Type B pancreatic cell (in vitro differentiated cells): ENCODE results near the gene GRAMD1B. TPM values are rescaled to one million over a fixed set of nuclear protein-coding genes. Genes with fewer than 3 reads are reported as not detected.

Source experiments
- DNase-seq: peaks from one replicate; pipeline ENCODE4 v3.0.0; 2021; ENCODE audit warnings: mixed read lengths; ENCODE audit not compliant: unreplicated experiment; ENCODE audit errors: extremely low spot score
- H3K27ac Mint-ChIP-seq: 2 replicates; pipeline ENCODE4 v1.8.0; 2021; ENCODE audit warnings: mild to moderate bottlenecking, mixed read lengths
- H3K27me3 Mint-ChIP-seq: 2 replicates; pipeline ENCODE4 v1.8.0; 2021; ENCODE audit warnings: mixed read lengths
- H3K36me3 Mint-ChIP-seq: 2 replicates; pipeline ENCODE4 v1.8.0; 2021; ENCODE audit warnings: mixed read lengths
- H3K4me1 Mint-ChIP-seq: one replicate; pipeline ENCODE4 v1.8.0; 2021; ENCODE audit warnings: mixed read lengths; ENCODE audit not compliant: unreplicated experiment
- H3K4me3 Mint-ChIP-seq: 2 replicates; pipeline ENCODE4 v1.8.0; 2021; ENCODE audit warnings: mild to moderate bottlenecking, mixed read lengths
- H3K9me3 Mint-ChIP-seq: 2 replicates; pipeline ENCODE4 v1.8.0; 2021; ENCODE audit warnings: mixed read lengths
- total RNA-seq: library from RNA; stranded (reverse); gene quantifications from 2 replicates; pipeline ENCODE4 v1.2.1, GENCODE V29; 2021; ENCODE audit warnings: low replicate concordance
- TF ChIP-seq, protein P1 (sequence below): fragments of 200-600 bp; sonication (generic); conservative IDR thresholded peaks from 2 replicates; pipeline ENCODE4 v1.5.0; 2021; ENCODE audit warnings: antibody characterized with exemption, mild to moderate bottlenecking

GRAMD1B gene
- total RNA-seq, 1 donor from 2014 or later: 15.2 TPM

DNA sequence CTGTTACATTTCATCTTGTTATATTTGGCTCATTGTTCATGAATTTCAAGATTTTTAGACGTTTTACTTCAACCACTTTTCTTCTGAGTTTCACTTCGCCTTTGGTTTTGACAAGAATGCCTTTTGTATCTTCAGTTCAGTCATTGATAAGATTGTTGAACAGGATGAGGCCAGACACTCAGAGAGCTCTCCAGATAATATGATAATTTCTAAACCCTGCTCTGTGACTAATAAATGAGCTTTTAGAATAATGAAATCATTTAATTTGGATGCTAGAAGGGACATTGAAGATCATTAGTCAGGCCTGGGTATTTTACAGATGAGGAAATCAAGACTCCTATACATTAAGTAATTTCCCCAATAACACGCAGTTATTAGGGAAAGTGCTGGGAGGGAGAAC is 37.2 kb upstream of the GRAMD1B start:
- Mint-ChIP-seq H3K27me3 (peaks cover 8% of the 10 kb centered on the region), H3K9me3 (no peaks in the 10 kb centered on the region), H3K36me3 (no peaks in the 10 kb centered on the region), H3K4me1 (no peaks in the 10 kb centered on the region), H3K4me3 (no peak overlapping the region), H3K27ac (no peak overlapping the region)
- DNase-seq: no peak
- TF ChIP-seq, protein P1, sequence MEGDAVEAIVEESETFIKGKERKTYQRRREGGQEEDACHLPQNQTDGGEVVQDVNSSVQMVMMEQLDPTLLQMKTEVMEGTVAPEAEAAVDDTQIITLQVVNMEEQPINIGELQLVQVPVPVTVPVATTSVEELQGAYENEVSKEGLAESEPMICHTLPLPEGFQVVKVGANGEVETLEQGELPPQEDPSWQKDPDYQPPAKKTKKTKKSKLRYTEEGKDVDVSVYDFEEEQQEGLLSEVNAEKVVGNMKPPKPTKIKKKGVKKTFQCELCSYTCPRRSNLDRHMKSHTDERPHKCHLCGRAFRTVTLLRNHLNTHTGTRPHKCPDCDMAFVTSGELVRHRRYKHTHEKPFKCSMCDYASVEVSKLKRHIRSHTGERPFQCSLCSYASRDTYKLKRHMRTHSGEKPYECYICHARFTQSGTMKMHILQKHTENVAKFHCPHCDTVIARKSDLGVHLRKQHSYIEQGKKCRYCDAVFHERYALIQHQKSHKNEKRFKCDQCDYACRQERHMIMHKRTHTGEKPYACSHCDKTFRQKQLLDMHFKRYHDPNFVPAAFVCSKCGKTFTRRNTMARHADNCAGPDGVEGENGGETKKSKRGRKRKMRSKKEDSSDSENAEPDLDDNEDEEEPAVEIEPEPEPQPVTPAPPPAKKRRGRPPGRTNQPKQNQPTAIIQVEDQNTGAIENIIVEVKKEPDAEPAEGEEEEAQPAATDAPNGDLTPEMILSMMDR: no peak

DNA sequence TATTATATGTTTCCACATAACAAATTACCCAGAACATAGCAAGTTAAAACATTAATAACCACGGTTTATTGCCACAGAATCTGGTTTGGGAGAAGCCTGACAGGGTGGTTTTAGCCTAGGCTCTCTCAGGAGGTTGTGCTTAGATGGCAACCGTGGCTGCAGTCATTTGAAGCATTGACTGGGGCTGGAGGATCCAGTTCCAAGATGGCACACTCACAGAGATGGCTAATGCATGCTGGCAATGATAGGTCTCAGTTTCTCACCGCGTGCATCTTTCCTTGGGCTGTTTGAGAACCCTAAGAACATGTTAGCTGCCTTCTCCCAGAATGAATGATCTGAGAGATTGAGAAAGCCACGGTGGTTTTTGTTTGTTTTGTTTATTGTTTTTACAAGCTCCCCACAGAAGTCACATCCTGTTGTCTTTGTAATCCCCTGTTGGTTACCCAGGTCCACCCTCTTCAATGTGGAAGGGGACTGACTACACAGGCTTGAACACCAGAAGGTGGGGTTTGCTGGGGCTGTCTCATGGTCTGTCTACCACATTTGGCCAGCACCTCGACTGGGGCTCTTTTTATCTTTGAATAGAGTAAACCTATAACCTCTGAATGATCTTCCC is 36.6 kb upstream of the GRAMD1B start:
- no peak overlapping the region for H3K27ac Mint-ChIP-seq
- no peak overlapping the region for H3K4me3 Mint-ChIP-seq
- no peaks in the 10 kb centered on the region for H3K9me3 Mint-ChIP-seq
- no peaks in the 10 kb centered on the region for H3K36me3 Mint-ChIP-seq
- peaks cover 8% of the 10 kb centered on the region for H3K27me3 Mint-ChIP-seq
- no peak for DNase-seq
- no peaks in the 10 kb centered on the region for H3K4me1 Mint-ChIP-seq
- TF ChIP-seq, protein P1: no peak

DNA sequence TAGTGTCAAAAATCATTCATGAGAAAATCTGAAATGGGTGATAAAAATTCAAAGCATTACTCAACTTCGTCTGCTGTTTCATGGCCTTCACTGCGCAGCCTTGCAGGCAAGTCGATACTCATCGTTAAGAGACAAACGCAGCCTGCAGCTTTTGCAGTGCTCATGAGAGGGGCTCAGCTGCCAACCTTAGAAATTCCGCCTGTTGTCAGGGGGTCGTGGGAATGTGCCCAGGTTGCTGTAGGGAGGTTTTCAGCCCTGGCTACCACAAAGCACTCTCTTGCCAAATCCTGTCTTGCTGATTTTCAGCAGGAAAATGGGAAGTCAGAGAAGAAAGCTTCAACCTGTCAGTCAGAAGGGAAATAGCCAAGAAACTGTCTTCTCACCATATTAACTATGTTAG is 25.4 kb upstream of the GRAMD1B start:
- TF ChIP-seq, protein P1: no peak
- no peaks in the 10 kb centered on the region for H3K36me3 Mint-ChIP-seq
- peaks cover 12% of the 10 kb centered on the region for H3K27me3 Mint-ChIP-seq
- no peaks in the 10 kb centered on the region for H3K9me3 Mint-ChIP-seq
- peaks cover 5% of the 10 kb centered on the region for H3K4me1 Mint-ChIP-seq
- no peak overlapping the region for H3K27ac Mint-ChIP-seq
- no peak overlapping the region for H3K4me3 Mint-ChIP-seq
- no peak for DNase-seq

DNA sequence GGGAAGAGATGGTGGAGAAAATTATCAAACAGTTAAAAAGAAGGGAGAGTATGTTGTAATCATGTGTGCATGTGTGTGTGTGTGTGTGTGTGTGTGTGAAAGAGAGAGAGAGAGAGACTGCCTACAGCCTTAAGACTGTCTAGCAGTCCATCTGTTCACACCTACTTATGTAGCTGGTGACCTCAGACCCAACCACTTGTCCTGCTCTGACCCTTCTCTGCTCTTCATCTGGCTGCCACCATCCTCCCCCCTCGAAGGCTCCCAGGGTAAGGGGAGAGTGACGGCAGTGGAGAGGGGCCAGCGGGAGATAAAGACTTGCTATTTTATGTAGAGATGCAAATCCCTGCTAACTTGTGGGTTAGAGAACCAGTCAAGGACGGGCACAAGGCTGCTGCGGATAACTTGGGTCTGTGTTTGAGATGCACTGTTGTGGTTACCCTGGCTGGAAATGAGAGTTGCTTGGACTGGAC is 24.9 kb upstream of the GRAMD1B start:
- Mint-ChIP-seq H3K27me3 (peaks cover 13% of the 10 kb centered on the region), H3K4me3 (no peak overlapping the region), H3K9me3 (no peaks in the 10 kb centered on the region), H3K36me3 (no peaks in the 10 kb centered on the region), H3K4me1 (peaks cover 5% of the 10 kb centered on the region), H3K27ac (no peak overlapping the region)
- TF ChIP-seq, protein P1: no peak
- no peak for DNase-seq

DNA sequence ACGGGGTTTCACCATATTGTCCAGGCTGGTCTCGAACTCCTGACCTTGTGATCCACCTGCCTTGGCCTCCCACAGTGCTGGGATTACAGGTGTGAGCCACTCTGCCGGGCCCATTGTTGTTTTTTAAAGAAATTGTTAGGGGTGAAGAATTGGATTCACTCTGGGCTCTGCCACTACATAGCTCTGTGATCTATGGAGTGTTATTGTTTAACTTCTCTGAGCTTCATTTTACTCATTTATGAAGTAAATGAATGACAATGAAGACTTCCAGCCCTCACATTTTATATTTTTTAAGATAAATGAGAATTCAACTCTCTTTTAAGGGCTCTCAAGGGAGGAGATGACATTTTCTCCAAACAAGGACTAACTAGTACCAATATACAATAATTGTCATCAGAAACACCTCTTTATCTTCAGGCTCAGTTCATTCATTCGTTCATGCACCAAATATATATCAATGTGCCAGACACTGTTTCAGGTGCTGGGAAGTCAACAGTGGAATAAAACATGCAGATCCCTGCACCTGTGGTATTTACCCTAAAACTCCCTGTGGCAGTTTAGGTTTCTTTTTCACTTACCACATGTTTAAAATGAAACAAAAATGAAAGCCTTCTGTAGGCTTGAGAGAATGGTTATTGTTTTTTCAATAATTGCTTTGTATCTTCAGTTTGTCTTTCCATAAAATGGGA is 23.5 kb upstream of the GRAMD1B start:
- Mint-ChIP-seq H3K9me3 (no peaks in the 10 kb centered on the region), H3K27ac (no peak overlapping the region), H3K36me3 (no peaks in the 10 kb centered on the region), H3K4me3 (no peak overlapping the region), H3K4me1 (peaks cover 5% of the 10 kb centered on the region), H3K27me3 (peaks cover 16% of the 10 kb centered on the region)
- DNase-seq: no peak
- TF ChIP-seq, protein P1: no peak
